Dermis microvascular lymphatic vessel endothelial cell (primary cell): ENCODE results near the gene SRD5A3. TPM values are rescaled to one million over a fixed set of nuclear protein-coding genes. Genes with fewer than 3 reads are reported as not detected.

Source experiments
- DNase-seq, 2 donors: peaks; one replicate each; pipeline versions ENCODE4 v3.0.0 to v3.0.0-alpha.2; 2010; ENCODE audit warnings: low read depth in 2 of 2
- total RNA-seq: library from RNA; depleted of rRNA; stranded (reverse); fragments of >200 nt; gene quantifications from 2 replicates; pipeline ENCODE4 v1.2.1, GENCODE V29; 2014

The SRD5A3 gene
- total RNA-seq = 7.1 and 9.5 TPM in 2 replicates

GRCh38 chr4:55345980-55346850 is at the start of gene SRD5A3:
SRD5A3 (plus strand) TSS chr4:55346242; CDS start chr4:55346337, 95 bp downstream.
- DNase-seq = peak; percentile 62 to 89

- peak in 1 of 2 donors; percentile 40 for DNase-seq
Measured at GRCh38 chr4:55297346-55297745, 48.7 kb upstream of the SRD5A3 start.

GRCh38 chr4:55303760-55304165 is 42.3 kb upstream of the SRD5A3 start:
- peak in 1 of 2 donors; percentile 67 for DNase-seq

- DNase-seq = no peak
Measured at GRCh38 chr4:55304303-55304702, 41.7 kb upstream of the SRD5A3 start.

GRCh38 chr4:55308071-55308470 is 38.0 kb upstream of the SRD5A3 start:
- no peak for DNase-seq

- no peak for DNase-seq
Measured at GRCh38 chr4:55311792-55312488, 34.1 kb upstream of the SRD5A3 start.

GRCh38 chr4:55312489-55313101 is 33.4 kb upstream of the SRD5A3 start:
- DNase-seq = peak; percentile 48 to 76

GRCh38 chr4:55314141-55314820 is 31.8 kb upstream of the SRD5A3 start:
- no peak for DNase-seq

- DNase-seq = peak in 1 of 2 donors; percentile 49
Measured at GRCh38 chr4:55318175-55319129, 27.6 kb upstream of the SRD5A3 start.

GRCh38 chr4:55321707-55322264 is 24.3 kb upstream of the SRD5A3 start:
- peak; percentile 66 to 81 for DNase-seq

GRCh38 chr4:55323375-55323774 is 22.7 kb upstream of the SRD5A3 start:
- peak in 1 of 2 donors; percentile 42 for DNase-seq

- DNase-seq = no peak
Measured at GRCh38 chr4:55326629-55327028, 19.4 kb upstream of the SRD5A3 start.

- no peak for DNase-seq
Measured at GRCh38 chr4:55329012-55329411, 17.0 kb upstream of the SRD5A3 start.

- peak in 1 of 2 donors; percentile 63 for DNase-seq
Measured at GRCh38 chr4:55330241-55330640, 15.8 kb upstream of the SRD5A3 start.

- peak; percentile 60 to 70 for DNase-seq
Measured at GRCh38 chr4:55336138-55337034, 9.7 kb upstream of the SRD5A3 start.

GRCh38 chr4:55337944-55338343 is 8.1 kb upstream of the SRD5A3 start:
- peak in 1 of 2 donors; percentile 25 for DNase-seq

- no peak for DNase-seq
Measured at GRCh38 chr4:55338486-55338885, 7.6 kb upstream of the SRD5A3 start.

- peak in 1 of 2 donors; percentile 42 for DNase-seq
Measured at GRCh38 chr4:55340266-55340665, 5.8 kb upstream of the SRD5A3 start.

- peak in 1 of 2 donors; percentile 44 for DNase-seq
Measured at GRCh38 chr4:55343887-55344286, 2.2 kb upstream of the SRD5A3 start.
